HepG2 (cell line): ENCODE measurements around the gene ZNF782. TPM values are rescaled to one million over a fixed set of nuclear protein-coding genes. Genes with fewer than 3 reads are reported as not detected.
A peak's percentile ranks its signal among the peaks of the same experiment; 100 is the strongest.

Experiments
- BORCS8-MEF2B ChIP-seq: sonication (generic); formaldehyde crosslinking; IDR thresholded peaks from 2 replicates; pipeline ENCODE4 v1.8.0; 2022; ENCODE audit warnings: mild to moderate bottlenecking, missing genetic modification reagents
- ELF4 ChIP-seq: sonication (generic); formaldehyde crosslinking; IDR thresholded peaks from 2 replicates; pipeline ENCODE4 v1.5.0; 2020; ENCODE audit warnings: missing genetic modification reagents, mild to moderate bottlenecking, moderate library complexity, borderline replicate concordance
- FIP1L1 ChIP-seq: fragments of 200-400 bp; formaldehyde crosslinking; IDR thresholded peaks from 2 replicates; pipeline ENCODE4 v1.6.1; 2018; ENCODE audit warnings: low read depth, mild to moderate bottlenecking, low read length, moderate library complexity, borderline replicate concordance; ENCODE audit not compliant: insufficient read depth
- GABPA ChIP-seq, 2 experiments: IDR thresholded peaks; 2 replicates each; pipeline ENCODE4 v1.6.1; 2011 to 2016; ENCODE audit warnings: low read depth in 2 of 2, low read length in 1 of 2, missing biosample characterization in 1 of 2, missing genetic modification characterization in 1 of 2
- MLXIP ChIP-seq: sonication (generic); formaldehyde crosslinking; IDR thresholded peaks from 2 replicates; pipeline ENCODE4 v1.9.0; 2021; ENCODE audit warnings: missing genetic modification reagents, borderline replicate concordance
- NFE2 ChIP-seq: sonication (generic); formaldehyde crosslinking; IDR thresholded peaks from 2 replicates; pipeline ENCODE4 v1.4.0; 2020; ENCODE audit warnings: missing genetic modification reagents
- NFKB2 ChIP-seq: sonication (generic); formaldehyde crosslinking; IDR thresholded peaks from 2 replicates; pipeline ENCODE4 v1.4.0; 2020; ENCODE audit warnings: missing genetic modification reagents, borderline replicate concordance
- REPIN1 ChIP-seq: sonication (generic); formaldehyde crosslinking; IDR thresholded peaks from 2 replicates; pipeline ENCODE4 v1.8.0; 2022; ENCODE audit warnings: missing genetic modification reagents, low read depth, mild to moderate bottlenecking, borderline replicate concordance
- REXO4 ChIP-seq: sonication (generic); formaldehyde crosslinking; IDR thresholded peaks from 2 replicates; pipeline ENCODE4 v1.8.0; 2022; ENCODE audit warnings: missing genetic modification reagents, mild to moderate bottlenecking, borderline replicate concordance
- SATB2 ChIP-seq: sonication (generic); formaldehyde crosslinking; IDR thresholded peaks from 2 replicates; pipeline ENCODE4 v1.5.0; 2020; ENCODE audit warnings: missing genetic modification reagents
- SNAPC2 ChIP-seq: sonication (generic); formaldehyde crosslinking; IDR thresholded peaks from 2 replicates; pipeline ENCODE4 v1.8.1; 2022; ENCODE audit warnings: mild to moderate bottlenecking, missing genetic modification reagents
- SNAPC4 ChIP-seq: sonication (generic); formaldehyde crosslinking; IDR thresholded peaks from 2 replicates; pipeline ENCODE4 v1.4.0; 2020; ENCODE audit warnings: mild to moderate bottlenecking, missing genetic modification reagents
- ZBTB20 ChIP-seq: sonication (generic); formaldehyde crosslinking; IDR thresholded peaks from 2 replicates; pipeline ENCODE4 v1.8.1; 2023; ENCODE audit warnings: missing genetic modification reagents, low read depth, mild to moderate bottlenecking, borderline replicate concordance
- ZMYM2 ChIP-seq: sonication (generic); formaldehyde crosslinking; IDR thresholded peaks from 2 replicates; pipeline ENCODE4 v1.8.0; 2022; ENCODE audit warnings: mild to moderate bottlenecking, missing genetic modification reagents
- ZNF292 ChIP-seq: sonication (generic); formaldehyde crosslinking; IDR thresholded peaks from 2 replicates; pipeline ENCODE4 v1.8.1; 2022; ENCODE audit warnings: mild to moderate bottlenecking, low read depth, missing genetic modification reagents, borderline replicate concordance
- ZNF333 ChIP-seq: sonication (generic); formaldehyde crosslinking; IDR thresholded peaks from 2 replicates; pipeline ENCODE4 v1.4.0; 2020; ENCODE audit warnings: mild to moderate bottlenecking, missing genetic modification reagents, borderline replicate concordance
- polyA plus RNA-seq, 8 experiments: library from polyadenylated mRNA; depleted of rRNA in 3 of 8; stranded (reverse) in 7 of 8; unstranded in 1 of 8; fragments of >200 nt; fragmentation: Illumina TruSeq in 4 of 8; extraction: Trizol in 4 of 8; gene quantifications; 2 replicates each; pipeline versions ENCODE4 v1.2.1 to v1.2.3, GENCODE V29; 2011 to 2016; ENCODE audit warnings: low read depth in 4 of 8, missing spikeins in 1 of 8, mixed read lengths in 1 of 8; ENCODE audit not compliant: insufficient read depth in 1 of 8
- total RNA-seq, 5 experiments: library from RNA; depleted of rRNA; stranded (reverse); fragments of >200 nt; fragmentation: Illumina TruSeq; extraction: Trizol; gene quantifications; 2 replicates each; pipeline ENCODE4 v1.2.3, GENCODE V29; 2016; ENCODE audit warnings: low read depth in 1 of 5
- TF ChIP-seq, protein P1 (sequence below): IDR thresholded peaks from 2 replicates; pipeline ENCODE4 v1.6.1; 2012; ENCODE audit warnings: low read length, improper control_type of control experiment

The ZNF782 gene
- total and polyA plus RNA-seq, 2 of the 13 experiments (the other 11 are each of a cell fraction or from before 2014, with no cell fraction given), result 1.4 to 4.9 TPM

- TF ChIP-seq ZNF292 (CRISPR knock-in tag) (no peak), SATB2 (0 out of 2 replicates have a peak, but pooled peaks have one; percentile 13), ZNF333 (CRISPR knock-in tag) (no peak), REPIN1 (CRISPR knock-in tag) (no peak), ZBTB20 (CRISPR knock-in tag) (no peak), ZMYM2 (CRISPR knock-in tag) (no peak), SNAPC2 (no peak), GABPA (IDR thresholded peaks at IDR 0.05; ENCODE audit: low read depth, low read length) (no peak), GABPA (CRISPR knock-in tag; IDR thresholded peaks at IDR 0.05; ENCODE audit: low read depth) (peak; percentile 58; the same call in 1 of the 2 replicates), REXO4 (no peak), SNAPC4 (CRISPR knock-in tag) (peak; percentile 55; the same call in 1 of the 2 replicates), FIP1L1 (no peak), MLXIP (CRISPR knock-in tag) (no peak), NFE2 (CRISPR knock-in tag) (no peak), ELF4 (CRISPR knock-in tag) (no peak), BORCS8-MEF2B (peak; percentile 31; the same call in 1 of the 2 replicates), NFKB2 (CRISPR knock-in tag) (peak; percentile 91; the same call in 1 of the 2 replicates)
- TF ChIP-seq, protein P1, sequence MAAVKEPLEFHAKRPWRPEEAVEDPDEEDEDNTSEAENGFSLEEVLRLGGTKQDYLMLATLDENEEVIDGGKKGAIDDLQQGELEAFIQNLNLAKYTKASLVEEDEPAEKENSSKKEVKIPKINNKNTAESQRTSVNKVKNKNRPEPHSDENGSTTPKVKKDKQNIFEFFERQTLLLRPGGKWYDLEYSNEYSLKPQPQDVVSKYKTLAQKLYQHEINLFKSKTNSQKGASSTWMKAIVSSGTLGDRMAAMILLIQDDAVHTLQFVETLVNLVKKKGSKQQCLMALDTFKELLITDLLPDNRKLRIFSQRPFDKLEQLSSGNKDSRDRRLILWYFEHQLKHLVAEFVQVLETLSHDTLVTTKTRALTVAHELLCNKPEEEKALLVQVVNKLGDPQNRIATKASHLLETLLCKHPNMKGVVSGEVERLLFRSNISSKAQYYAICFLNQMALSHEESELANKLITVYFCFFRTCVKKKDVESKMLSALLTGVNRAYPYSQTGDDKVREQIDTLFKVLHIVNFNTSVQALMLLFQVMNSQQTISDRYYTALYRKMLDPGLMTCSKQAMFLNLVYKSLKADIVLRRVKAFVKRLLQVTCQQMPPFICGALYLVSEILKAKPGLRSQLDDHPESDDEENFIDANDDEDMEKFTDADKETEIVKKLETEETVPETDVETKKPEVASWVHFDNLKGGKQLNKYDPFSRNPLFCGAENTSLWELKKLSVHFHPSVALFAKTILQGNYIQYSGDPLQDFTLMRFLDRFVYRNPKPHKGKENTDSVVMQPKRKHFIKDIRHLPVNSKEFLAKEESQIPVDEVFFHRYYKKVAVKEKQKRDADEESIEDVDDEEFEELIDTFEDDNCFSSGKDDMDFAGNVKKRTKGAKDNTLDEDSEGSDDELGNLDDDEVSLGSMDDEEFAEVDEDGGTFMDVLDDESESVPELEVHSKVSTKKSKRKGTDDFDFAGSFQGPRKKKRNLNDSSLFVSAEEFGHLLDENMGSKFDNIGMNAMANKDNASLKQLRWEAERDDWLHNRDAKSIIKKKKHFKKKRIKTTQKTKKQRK, result no peak
Observed at GRCh38 chr9:96875461-96876142, 21.3 kb upstream of the ZNF782 start (continued).
